HG03060 (cell line): ENCODE data around the gene TMEM208.

Source experiments
- ATAC-seq: cut with Tn5 transposase; IDR thresholded peaks from one replicate; pipeline ENCODE4 v1.9.1; 2021; ENCODE audit warnings: low read depth, moderate number of reproducible peaks; ENCODE audit not compliant: unreplicated experiment

TMEM208 gene

GRCh38 chr16:67248073-67248400 lies 21.1 kb downstream of the TMEM208 start:
- ATAC-seq = no peak

DNA sequence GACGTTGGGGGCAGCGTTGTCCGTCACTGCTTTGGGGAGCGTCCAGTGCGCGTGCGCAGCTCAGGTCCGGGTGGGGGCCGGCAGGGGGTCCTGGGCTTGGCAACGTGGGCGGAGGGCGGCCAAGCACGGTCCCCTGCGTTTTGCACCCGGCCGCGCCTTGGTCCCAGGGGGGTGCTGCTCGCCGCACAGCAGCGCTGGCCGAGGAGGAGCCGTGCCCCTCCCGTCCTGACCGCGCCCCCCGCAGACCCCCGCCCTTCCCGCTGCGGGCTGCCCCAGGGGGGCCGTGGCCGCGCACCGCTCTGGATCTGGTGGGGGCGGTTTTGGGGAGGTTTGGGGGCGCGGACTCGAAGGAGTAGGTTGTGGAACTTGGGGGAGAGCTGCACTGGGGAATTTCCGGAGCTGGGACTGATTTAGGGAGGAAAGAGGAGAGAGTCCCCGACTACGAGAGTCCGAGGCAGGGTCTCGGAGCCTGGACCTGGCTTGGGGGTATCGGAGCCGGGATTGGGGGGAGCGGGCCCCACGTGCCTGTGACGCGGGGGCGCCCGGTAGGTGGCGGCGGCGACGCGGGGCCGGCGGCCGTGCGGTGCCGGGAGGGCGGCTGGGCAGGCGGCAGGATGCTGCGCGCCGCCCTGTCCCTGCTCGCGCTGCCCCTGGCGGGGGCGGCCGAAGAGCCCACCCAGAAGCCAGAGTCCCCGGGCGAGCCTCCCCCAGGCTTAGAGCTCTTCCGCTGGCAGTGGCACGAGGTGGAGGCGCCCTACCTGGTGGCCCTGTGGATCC lies 21.7 kb downstream of the TMEM208 start, which contains the start of gene SLC9A5:
Gene SLC9A5, plus strand, starts transcription at position 579 of the 777 bp plus-strand sequence. Its CDS starts 36 bp downstream, at position 615.
- no peak for ATAC-seq

GRCh38 chr16:67249178-67250044 lies 22.5 kb downstream of the TMEM208 start:
- no peak for ATAC-seq

- ATAC-seq = no peak
Measured at GRCh38 chr16:67250045-67250327, 23.1 kb downstream of the TMEM208 start.

- no peak for ATAC-seq
Measured at GRCh38 chr16:67252609-67253497, 25.9 kb downstream of the TMEM208 start.

DNA sequence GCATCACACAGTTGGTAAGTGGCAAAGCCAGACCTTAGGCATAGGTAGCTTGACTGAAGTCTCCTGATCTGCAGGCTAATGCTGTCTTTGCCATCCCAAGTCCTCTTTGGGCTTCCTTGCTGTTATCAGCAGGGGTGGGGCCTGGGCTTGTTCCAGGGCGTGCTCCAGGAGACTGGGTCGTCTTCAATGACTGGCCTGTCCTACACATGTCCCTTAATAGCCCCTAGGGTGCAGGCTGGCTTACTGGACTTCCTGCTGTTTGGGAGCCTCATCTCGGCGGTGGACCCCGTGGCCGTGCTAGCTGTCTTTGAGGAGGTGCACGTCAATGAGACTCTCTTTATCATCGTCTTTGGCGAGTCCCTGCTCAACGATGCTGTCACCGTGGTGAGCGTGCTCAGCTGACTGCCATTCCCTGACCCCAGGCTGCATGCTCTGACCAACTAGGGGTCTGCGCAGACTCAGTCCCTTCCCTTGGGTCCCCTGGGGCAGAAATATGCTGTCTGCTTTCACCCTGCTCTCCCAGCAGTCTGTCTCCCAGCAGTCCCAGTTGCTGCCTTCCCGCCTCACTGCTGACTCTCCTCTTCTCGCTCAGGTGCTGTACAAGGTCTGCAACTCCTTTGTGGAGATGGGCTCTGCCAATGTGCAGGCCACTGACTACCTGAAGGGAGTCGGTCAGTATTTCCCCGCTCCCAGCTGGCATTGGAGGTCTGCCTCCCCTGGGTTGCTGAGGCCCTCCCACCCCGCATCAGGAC lies 28.0 kb downstream of the TMEM208 start:
- no peak for ATAC-seq

GRCh38 chr16:67255553-67256221 lies 28.8 kb downstream of the TMEM208 start:
- no peak for ATAC-seq

- no peak for ATAC-seq
Measured at GRCh38 chr16:67256701-67257230, 29.8 kb downstream of the TMEM208 start.

DNA sequence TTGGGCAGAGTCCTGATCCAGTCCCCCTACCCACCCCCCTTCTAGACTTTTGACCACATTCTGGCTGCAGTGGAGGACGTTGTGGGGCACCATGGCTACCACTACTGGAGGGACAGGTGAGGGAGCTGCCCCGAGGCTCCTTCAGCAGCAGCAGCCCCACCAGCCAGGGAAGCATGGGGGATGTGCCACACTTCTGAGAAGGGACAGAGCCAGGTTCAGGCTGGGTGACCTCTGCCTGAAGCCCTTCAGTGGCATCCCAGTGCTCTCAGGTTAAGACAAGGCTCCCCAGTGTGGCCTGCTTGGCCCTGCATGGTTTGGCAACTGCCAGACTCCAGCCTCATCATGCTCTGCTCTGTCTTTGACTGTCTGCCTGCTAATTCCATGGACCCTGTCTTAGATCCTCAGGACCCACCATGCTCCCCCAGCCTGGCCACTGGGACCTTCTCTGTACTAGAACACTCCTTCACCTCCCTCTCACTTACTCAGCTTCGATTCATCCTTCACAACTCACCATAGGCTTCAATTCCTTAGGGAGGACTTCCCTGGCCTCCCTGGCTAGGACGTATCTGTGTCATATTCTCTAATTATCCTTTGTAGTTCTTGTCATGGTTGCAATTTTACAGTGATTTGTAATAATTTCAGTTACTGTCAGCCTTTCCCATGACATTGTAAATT lies 30.7 kb downstream of the TMEM208 start:
- ATAC-seq = no peak

DNA sequence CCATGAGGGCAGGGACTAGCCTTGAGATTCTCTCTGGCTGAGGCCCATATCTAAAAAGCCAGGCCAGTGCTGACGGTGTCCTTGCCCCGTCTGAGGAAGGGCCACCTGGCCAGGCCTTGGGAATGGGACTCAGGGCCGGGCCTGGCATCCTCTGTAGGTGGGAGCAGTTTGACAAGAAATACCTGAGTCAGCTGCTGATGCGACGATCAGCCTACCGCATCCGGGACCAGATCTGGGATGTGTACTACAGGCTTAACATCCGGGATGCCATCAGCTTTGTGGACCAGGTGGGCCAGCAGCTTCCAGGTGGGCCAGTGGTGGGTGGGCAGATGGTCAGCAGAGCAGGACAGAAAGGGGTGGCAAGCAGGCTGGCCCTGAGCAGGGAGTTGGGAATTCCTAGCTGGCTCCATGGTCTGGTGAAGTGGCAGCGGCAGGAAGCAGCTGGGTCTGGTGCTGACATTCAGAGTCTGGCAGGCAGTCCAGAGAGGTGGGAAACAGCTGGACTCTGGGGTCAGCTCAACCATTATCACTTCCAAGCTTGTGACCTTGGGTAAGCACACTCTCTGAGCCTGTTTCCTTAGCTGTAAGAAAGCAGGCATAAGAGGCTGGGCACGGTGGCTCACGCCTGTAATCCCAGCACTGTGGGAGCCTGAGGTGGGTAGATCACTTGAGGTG lies 31.4 kb downstream of the TMEM208 start:
- ATAC-seq = no peak

- no peak for ATAC-seq
Measured at GRCh38 chr16:67259705-67260104, 32.8 kb downstream of the TMEM208 start.

DNA sequence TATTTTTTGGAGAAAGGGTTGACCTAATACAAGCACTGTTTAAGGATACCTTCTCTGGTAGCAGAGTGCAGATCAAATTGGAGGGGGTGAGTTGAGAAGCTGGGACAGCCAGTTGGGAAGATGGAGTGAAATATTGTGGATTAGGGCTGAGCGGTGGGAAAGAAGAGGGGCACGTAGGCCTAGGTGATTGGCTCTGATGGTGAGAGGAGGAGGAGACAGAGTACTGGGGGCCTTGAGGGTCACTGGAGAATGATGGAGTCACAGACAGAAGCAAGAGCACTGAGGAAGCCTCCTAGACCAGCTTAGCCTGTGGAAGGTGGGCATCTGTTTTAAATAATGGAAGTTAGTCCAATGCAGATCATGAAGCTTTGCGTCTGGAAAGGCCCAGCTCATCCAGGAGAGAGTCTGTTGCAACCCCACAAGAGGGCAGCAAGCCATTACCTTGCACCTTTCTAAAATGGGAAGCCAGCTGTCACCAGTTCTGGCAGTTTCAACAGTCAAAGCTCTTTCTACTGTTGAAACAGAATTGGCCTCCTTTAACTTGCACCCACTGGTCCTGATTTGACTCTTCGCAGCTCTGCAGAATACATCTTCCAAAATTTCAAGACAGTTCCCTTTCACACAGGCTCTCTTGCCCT lies 33.6 kb downstream of the TMEM208 start:
- ATAC-seq = no peak

GRCh38 chr16:67263201-67263600 lies 36.3 kb downstream of the TMEM208 start:
- ATAC-seq = no peak

DNA sequence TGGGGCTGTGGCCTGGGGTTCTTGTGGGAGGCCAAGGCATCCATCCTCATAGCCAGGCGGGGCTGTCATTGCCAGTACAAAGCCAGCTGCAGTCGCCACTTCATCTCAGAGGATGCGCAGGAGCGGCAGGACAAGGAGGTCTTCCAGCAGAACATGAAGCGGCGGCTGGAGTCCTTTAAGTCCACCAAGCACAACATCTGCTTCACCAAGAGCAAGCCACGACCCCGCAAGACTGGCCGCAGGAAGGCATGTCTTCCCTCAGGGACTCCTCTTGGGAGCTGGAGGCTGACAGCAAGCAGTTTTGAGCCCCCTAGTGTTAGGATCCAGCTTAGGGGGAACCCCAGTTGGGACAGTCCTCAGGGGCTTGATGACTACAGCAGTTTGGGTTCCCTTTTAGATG lies 37.3 kb downstream of the TMEM208 start:
- no peak for ATAC-seq

- ATAC-seq = no peak
Measured at GRCh38 chr16:67264866-67265265, 37.9 kb downstream of the TMEM208 start.

GRCh38 chr16:67265834-67266233 lies 38.9 kb downstream of the TMEM208 start:
- no peak for ATAC-seq

DNA sequence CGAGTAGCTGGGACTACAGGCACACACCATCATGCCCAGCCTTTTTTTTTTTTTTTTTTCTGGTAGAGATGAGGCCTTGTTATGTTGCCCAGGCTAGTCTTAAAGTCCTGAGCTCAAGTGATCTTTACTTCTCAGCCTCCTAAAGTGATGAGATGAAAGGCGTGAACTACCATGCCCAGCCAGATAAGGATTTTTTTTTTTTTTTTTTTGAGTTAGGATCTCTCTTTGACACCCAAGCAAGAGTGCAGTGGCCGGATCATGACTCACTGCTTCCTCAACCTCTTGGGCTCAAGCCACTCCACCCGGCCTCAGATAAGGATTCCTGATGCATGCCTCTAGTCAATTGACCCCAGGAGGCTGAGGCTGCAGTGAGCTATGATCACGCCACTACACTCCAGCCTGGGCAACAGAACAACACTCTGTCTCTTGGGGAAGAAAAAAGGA lies 41.2 kb downstream of the TMEM208 start:
- no peak for ATAC-seq

GRCh38 chr16:67269766-67270165 lies 42.8 kb downstream of the TMEM208 start:
- ATAC-seq = no peak
